MV-4-11 (cell line): ENCODE data around the gene OVCA2.
"Not testable (repeated sequence)": the region's sequence is repeated elsewhere in the genome, so short reads cannot be mapped to it uniquely, and the experiment has no call there.

Source experiments
- DNase-seq: peaks from one replicate; lab custom pipeline; 2025; lab: John Stamatoyannopoulos, UW

OVCA2 gene

DNA sequence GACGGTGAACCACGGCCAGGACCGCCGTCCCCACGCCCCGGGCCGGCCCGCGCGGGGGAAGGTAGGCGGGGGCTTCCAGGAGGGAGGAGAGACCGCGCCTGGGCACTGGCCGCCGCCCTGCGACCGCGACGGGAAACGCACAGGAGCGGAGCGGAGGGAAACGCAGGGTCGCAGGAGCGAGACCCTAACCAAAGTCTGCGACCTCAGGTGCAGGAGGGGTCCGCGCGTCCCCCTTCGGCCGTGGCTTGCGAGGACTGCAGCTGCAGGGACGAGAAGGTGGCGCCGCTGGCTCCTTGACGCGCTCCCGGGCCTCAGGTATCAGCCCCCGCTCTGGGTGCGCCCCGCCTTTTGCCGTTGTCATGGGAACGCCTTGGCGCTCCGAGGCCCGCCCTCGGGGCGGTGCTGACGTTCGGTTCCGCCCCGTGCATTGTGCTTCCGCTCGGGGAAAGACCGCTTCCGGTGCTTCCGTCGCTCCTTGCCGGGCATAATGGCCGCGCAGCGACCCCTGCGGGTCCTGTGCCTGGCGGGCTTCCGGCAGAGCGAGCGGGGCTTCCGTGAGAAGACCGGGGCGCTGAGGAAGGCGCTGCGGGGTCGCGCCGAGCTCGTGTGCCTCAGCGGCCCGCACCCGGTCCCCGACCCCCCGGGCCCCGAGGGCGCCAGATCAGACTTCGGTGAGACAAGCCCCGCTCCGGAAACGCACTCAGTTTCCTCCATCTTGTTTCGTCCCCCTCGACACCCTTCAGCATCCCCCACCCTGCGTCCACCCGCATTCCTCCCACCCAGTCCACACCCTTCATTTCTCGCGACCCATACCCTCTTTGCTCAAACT, at the start of gene OVCA2:
OVCA2 (plus strand) TSS at position 462 of the 829 bp plus-strand sequence; CDS start at position 488, 26 bp downstream.
- peak; percentile 90 for DNase-seq

DNA sequence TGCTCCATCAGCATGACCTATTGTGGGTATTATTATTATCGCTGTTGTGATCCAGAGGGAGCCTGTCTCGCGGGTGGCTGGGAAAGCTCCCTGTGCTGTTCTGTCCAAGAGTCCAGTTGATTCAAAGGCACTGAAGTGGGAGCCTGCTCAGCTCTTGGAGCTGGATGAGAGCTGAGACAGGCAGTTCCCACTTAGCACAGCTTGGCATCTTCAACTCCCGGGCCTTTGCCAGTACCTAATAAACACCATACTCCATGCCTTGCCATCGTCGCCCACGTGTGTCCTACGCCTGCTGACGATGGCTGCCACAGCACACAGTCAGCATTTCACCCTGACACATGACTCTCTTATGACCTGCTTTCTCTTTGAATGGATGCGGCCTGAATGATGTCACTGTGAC, 49.3 kb upstream of the OVCA2 start:
- DNase-seq, result no peak

DNA sequence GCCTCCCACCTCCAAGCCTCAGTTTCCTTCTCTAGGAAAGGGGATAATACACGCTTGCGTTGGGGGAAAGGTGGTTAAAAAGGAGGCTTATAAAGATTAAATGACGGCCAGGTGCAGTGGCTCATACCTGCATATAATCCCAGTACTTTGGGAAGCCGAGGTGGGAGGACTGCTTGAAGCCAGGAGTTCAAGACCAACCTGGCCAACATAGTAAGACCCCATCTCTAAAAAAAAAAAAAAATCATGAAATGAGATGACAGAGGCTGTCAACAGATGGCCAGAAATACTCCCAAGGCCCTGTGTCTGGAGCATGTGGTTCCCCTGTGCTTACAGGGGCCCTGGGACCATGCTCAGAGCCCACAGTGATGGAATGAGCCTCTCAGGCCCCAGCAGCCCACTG, 47.1 kb upstream of the OVCA2 start:
- no peak for DNase-seq

DNA sequence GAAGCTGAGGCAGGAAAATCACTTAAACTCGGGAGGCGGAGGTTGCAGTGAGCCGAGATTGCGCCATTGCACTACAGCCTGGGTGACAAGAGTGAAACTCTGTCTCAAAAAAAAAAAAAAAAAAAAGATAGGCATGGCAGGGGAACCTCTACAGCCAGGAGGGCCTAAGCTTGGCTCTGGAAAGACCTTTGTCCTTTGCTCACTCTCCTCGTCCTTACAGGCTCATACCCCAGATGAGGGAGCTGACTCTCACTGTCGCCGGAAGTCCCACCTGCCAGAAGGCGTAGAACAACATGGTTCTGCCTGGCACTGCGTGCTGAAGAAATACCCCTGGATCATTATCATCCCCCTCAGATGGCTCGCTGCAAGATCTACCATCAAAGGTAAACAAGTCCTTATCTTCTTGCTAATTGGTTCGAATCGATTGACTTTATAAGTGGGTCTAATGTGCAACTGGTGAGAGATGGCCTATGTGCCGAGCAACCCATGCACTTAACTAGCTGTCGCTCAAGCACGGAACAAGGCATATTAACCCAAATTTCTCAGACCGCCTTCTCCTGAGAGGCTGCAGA, 46.4 kb upstream of the OVCA2 start:
- DNase-seq, result no peak

DNA sequence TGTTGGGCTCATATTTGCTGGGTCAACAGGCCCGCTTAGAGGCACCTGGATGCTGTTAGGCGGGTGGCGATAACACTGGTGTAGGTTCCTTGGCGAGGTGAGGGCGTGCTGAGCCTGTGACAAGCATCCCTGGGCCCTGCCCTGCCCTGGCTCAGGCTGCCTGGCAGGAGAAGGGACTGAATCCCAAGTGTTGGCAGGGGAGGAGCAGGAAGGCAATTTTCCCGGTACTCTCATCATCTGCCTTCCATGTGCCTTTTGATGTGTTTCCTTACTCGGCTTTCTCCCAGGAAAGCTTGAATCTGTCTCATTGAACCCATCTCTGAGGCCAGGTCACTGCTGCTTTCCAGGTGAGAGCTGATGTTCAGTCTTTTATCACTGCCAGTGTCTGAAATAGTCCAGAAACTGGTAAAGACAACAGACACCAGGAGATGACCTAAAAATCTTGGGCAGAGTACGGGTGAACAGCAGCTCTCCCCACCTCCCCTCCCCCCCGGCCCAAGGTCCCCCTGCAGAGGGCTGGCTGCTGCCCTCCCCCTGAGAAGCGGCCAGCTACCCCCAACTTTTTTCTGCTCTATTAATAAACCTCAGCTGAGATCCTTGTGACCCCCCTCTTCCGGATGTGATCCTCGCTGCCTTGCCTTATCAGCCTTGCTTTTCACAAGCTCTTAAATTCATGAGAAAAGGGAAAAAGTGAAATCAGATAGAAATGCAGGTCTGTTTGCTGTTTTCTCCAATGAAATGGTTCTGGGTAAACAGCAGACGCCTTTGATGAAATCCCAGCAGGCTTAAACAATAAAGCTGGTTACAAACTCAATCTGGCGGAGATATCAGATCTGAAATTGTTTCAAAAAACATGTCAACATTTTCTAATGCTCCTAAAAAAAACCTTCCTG, 45.7 kb upstream of the OVCA2 start:
- no peak for DNase-seq

DNA sequence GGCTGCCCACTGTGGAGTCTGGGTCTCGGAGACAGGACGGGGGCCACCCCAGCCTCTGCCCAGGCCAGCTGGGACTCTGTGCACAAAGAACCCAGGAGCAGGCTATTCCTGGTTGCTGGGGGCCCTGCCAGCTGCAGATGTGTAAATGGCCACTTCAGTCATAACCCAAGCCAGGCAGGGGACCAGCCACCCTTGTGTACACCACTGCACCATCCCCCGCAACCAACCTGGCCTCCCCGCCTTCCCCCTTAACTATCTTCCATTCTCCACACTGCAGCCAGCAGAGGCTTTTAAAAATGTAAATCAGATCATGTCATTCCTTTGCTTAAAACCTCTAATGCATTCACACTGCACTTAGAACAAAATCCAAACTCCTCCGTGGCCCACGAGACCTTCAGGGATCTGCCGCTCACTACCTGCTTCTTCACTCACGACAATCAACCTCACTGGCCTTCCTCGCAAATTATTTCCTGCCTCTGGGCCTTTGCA, 45.0 kb upstream of the OVCA2 start:
- DNase-seq, result no peak

DNA sequence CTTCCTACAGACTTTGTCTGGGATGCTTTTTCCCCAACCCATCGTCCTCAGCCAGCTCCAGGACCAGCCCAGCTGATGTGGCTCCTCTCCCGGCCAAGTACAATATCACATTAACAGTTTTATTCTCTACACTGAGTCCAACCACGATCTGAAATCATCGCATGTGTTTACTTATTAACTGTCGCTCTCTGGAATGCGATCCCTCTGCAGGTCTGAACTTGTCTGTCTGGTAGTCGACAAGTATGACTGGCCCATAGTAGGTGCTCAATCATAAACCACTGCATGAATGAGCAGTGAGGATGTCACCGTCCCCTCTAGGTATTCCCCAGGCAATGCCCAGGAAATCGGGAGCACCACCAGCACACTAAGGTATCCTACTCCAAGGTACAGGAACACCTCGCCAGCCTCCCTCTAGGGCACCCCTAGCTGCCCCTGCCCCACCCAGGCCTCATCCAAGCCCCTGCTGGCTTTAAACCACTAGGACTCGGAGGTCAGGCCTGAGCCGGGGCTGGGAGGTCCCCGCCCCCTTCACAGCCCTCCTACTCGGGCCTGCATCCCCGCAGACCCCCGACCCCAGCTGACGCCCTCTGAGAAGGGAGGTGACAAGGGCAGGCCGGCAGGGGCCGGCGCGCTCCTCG, 44.4 kb upstream of the OVCA2 start:
- no peak for DNase-seq

DNA sequence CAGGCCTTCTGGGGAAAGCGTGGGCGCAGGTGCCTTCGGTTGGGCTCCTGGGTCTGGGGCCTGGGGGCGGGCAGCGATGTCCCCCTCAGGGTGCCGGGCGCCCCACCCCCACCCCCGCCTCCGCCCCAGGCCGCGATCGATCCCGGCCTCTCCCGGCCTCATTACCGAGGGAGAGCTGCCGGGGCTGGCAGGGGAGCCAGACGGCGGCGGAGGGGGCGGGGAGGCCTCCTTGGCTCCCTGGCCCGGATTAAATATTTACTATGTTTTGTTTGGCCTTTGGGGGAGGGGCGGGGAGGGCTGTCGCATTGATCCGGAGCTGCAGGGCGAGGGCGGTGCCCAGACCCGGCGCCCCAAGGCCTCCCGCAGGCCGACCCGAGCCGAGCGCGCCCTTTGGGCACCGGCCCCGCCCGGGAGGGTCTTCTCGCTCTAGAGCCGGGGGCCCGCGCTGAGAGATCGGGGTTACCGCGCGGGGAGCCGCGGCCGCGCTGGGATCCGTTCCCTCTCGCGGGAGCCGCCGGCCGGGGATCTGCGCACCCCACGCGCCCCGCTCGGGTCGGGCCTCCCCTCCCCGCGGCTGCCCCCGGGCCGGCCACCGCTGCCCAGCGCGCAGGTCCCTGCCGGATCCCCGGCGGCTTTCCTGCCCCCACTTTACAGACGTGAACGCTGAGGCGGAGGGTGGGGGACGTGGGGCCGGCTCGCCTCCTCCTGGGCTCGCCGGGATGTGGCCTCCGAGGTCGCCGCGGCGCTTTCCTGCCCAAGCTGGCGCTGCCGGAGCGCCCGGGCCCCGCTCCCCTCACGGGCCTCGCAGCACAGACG, 43.7 kb upstream of the OVCA2 start:
- no peak for DNase-seq

DNA sequence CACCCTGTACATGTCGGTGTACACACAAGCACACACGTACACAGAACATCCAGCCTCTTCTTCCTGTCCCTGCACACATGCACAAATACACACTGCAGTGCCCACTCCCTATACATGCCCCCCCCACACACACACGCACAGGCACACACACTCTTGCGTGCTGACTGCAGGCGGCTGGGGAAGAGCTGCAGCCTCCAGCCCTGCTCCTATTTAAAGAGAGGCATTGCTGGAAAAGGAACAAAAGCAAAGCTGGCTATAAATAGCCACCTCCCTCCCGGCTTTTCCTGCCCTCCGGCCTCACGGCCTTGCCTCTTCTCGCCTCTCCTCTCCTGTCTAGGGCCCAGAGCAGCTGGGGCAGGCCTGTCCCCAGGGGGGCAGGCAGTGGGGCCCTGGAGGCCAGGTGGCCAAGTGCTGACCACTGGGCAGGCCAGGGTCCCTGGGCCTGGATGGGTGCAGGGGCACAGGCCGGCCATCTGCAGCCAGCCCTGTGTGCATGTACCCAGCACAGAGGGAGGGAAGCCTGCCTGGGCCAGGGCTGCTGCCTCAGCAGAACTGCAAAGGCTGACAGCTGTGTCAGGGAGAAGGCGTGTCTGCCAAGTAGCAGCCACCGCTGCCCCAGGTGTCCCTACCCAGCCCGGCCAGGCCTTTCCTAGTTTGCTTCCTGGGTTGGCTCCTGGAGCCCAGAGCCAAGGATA, 42.1 kb upstream of the OVCA2 start:
- DNase-seq, result no peak

DNA sequence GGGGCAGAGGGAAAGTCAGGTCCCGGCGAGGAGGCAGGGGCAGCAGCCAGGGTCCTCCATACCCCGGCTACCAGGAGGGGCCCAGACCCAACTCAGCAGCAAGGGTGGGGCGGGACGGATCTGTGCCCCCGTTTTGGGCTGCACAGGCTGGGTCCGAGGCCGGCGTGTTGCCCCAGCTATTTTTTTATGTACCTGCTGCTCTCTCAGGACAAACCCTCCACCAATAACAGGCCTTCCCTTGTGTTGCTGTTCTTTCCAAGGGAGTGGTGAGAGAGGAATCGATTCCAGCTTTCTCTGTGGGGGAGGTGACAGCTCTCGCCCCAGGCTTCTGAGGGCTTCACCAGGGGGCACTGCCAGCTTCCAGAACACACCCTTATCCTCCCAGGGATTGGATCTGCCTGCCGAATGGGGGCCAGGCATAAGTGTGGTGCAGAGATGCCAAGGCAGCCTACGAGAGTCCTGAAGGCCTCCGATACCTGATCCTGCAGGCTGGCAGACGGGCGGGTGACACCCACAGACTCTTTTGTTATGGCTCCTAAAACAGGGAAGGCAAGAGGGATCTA, 39.0 kb upstream of the OVCA2 start:
- no peak for DNase-seq

DNA sequence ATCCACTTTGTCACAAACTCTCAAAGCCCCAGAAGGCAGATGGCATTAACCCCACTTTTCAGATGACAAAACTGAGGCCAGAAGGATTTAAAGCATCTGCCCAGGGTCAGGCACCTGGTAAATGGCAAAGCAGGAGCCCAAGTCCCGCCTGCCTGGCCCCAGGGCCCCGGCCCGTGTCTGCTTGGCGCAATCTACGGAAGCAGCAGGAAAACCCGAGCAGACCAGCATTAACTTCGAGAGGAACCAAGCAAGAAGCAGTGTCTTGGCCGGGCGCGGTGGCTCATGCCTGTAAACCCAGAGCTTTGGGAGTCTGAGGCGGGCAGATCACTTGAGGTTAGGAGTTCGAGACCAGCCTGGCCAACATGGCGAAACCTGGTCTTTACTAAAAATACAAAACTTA, 38.3 kb upstream of the OVCA2 start:
- no peak for DNase-seq

DNA sequence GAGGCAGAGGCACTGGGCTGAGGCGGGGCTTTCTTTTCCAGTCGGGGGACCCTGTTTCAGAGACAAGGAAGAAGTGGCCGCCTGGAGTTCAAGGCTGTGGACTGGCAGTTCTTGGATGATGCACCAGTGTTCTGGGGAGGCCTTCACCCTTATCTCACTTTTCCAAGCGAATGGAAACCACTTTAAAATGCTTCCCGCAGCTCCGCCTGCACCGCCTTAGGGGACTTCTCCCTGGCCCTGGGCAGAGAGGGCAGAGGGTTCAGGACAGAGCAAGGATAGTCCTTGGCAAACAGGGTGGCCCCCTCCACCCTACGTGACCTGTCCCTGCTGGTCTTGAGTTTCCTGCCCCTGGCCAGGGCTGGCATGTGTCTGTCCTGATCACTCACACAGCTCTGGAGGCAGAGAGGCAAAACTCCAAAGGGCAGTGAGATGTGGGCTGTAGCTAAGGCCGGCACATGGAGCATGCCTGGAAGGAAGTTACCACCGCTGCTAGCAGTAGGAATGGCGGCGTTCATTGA, 37.3 kb upstream of the OVCA2 start:
- DNase-seq, result no peak

DNA sequence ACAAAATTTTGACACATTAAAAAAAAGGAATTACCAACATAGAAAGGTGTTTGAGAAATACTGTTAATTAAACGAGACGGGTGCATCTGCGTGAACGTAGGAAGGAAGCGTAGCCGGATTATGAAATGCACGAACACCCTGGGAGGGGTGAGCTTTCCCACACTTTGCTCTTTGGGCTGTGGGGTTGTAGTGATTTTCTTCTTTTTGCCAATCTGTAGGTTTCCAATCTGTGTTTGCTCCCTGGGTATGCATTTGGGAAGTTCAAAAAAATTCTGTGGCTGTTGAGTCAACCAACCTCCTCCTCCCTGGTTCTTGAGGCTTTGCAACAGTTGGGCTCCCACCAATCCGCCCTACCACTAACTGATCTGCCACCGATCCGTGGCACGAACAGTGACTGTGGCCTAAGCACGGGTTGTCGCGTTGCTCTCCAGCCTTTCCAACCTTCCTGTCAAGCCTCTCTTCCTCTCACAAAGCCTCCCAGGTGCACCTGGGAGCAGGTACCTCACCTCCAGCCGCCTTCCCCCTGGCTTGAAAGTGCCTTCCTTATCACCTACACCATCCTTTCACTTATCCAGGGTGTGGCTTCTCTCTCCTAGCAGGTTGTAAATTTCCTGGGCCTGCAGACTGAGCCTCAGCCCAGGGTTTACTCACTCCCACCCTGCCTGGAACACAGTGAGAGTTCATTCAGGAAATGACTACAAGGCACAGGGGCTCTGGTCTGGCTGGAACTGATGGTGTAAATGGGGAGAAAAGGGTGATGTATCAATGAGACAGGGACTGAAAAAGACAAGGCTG, 33.3 kb upstream of the OVCA2 start:
- peak; percentile 57 for DNase-seq

DNA sequence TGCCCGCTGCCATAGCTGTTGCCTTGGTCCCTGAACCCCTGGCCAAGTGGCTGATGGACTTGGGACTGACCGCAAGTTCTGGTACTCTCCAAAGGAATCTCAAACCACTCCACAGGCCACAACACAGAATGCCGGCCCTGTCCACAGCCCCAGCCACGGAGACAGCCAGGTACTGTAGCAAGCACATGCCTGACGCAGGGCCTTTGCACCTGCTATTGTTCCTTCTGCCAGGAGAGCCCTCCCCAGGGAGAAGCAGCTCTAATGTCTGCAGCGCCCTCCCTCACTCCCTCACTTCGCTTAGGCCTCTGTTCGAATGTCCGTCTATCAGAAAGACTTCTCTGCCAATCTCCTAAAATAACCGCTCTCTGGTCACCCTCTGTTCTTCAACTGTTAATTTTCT, 32.1 kb upstream of the OVCA2 start:
- DNase-seq, result no peak

DNA sequence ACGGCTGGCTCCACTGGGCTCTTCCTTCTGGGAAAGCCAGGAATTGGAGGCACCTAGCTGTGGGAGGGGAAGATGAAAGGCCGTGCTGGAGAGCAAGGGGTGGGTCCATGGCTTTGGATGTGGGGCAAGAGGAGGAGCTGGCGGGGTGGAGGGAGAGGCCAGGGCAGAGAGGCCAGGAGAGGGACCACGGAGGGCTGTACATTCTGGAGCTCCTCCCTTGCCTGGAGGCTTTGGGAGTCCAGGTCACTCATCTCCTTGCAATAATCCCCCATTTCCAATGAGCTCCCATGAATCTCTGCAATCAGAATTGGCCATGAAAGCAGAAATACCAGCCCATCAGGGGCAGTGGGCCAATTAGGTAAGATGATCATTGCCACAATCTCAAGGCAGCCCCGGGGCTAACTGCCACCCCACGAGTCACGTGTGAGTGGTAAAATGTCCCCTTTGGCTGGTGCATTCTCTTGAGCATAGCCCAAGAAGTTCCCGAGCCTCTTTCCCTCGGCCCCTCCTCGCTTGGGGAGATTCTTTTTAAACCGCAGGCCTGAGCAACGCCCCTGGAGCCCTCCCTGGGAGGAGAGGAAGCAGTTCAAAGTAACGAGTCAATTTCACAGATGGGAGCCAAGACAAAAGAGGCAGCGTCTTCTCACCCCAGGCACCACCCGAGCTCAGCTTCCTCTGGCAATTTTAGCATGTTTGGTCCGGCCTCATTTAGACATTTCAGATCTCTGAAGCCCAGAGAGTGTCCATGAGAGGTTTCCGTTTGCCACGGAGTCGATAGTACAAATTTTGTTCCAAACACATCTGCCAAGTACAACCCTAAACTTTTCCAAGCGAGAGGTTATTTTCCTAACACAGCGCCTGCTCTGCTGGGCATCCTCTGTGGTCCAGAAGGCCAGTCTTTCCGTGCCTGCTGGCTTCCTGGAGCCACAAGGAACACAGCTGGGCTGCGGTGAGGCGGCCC, 30.1 kb upstream of the OVCA2 start:
- peak; percentile 70 for DNase-seq

DNA sequence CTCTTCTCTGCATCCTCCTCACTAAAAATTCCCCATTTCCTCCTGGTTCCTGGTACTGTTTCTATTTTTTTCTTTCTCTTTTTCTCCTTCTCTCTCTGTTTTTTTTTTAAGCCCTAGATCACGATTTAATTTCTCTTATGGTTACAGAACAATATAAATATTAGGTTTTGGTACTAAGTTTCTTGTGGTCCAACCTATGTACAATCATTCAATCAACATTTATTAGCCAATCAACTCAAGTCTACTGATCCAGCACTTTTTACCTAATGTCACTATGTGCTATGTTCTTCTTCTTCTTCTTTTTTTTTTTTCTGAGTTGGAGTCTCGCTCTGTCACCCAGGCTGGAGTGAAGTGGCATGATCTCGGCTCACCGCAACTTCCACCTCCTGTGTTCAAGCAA, 29.3 kb upstream of the OVCA2 start:
- DNase-seq, result no peak

DNA sequence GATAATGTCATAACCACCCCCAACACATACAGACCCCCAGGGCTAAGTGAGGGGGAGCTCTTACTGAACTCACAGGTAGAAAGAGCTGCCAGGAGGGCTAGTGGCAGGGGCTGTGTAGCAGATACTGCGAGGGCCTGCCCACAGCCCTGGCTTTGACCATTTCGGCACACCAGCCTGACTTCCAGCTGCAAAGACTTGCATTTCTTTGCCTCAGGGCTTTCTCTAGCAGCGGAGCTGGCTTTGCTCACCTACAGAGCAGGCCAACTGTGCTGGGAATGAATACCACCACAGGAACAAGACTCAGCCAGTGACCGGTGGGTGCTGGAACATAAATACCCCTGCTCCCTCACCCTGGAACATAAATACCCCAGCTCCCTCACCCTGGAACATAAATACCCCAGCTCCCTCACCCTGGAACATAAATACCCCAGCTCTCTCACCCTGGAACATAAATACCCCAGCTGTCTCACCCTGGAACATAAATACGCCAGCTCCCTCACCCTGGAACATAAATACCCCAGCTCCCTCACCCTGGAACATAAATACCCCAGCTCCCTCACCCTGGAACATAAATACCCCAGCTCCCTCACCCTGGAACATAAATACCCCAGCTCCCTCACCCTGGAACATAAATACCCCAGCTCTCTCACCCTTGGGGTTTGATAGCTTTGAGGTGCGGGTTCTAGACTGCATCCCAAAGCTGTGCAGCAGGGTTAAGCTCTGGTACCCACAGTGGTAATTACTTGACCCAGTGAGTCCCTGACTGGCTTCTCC, 28.4 kb upstream of the OVCA2 start:
- not testable (repeated sequence) for DNase-seq
